Right lobe of liver (tissue), 4 donors: ENCODE measurements around the gene PALMD.

Experiments used
- POLR2A ChIP-seq: fragments of 450-650 bp; IDR thresholded peaks from one replicate; pipeline ENCODE4 v1.6.1; 2017; ENCODE audit warnings: antibody characterized with exemption, mild to moderate bottlenecking
- TF ChIP-seq, protein P1 (sequence below), 4 donors: fragments of 200-600 bp in 3 of 4; fragments of 450-650 bp in 1 of 4; IDR thresholded peaks; one replicate each; pipeline versions ENCODE4 v1.5.1 to v1.8.0; 2016 to 2022; ENCODE audit warnings: antibody characterized with exemption in 4 of 4, mild to moderate bottlenecking in 2 of 4
- donor health status: DM: no; HTN: no; CAD: no.
- donor health status: DM: no; HTN: no; CAD: no.
- donor health status: DM: no; HTN: yes; CAD: no.

DNA sequence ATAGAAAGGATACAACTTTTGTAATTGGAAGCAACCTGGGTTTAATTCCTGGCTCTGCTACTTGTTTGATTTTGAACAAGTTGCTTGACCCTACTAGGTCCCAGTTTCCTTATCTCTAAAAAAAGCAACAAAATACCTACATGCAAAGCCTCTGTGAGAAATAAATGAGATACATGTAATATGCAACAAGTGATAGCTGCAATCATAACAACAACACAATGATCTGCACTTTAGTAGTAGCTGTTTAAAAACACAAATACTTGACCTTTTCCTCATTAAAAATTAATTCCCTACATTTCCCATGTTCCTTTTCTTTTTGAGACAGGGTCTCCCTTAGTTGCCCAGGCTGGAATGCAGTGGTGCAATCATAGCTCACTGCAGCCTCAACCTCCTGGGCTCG lies 80.5 kb downstream of the PALMD start:
- TF ChIP-seq, protein P1, sequence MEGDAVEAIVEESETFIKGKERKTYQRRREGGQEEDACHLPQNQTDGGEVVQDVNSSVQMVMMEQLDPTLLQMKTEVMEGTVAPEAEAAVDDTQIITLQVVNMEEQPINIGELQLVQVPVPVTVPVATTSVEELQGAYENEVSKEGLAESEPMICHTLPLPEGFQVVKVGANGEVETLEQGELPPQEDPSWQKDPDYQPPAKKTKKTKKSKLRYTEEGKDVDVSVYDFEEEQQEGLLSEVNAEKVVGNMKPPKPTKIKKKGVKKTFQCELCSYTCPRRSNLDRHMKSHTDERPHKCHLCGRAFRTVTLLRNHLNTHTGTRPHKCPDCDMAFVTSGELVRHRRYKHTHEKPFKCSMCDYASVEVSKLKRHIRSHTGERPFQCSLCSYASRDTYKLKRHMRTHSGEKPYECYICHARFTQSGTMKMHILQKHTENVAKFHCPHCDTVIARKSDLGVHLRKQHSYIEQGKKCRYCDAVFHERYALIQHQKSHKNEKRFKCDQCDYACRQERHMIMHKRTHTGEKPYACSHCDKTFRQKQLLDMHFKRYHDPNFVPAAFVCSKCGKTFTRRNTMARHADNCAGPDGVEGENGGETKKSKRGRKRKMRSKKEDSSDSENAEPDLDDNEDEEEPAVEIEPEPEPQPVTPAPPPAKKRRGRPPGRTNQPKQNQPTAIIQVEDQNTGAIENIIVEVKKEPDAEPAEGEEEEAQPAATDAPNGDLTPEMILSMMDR (IDR thresholded peaks at IDR 0.05): no peak
- no peak for TF ChIP-seq POLR2A
